H1 (cell line): ENCODE results near the gene SLC45A1. TPM values are rescaled to one million over a fixed set of nuclear protein-coding genes. Genes with fewer than 3 reads are reported as not detected.
A peak's percentile ranks its signal among the peaks of the same experiment; 100 is the strongest.

ENCODE experiments used
- CTCF ChIA-PET: fragments of 300-600 bp; sonication (Branson Sonifier 250); formaldehyde crosslinking; loops from one replicate; lab custom pipeline; 2021; ENCODE audit not compliant: partially characterized antibody; lab: Charles Lee
- POLR2A ChIA-PET: fragments of 300-600 bp; sonication (Branson Sonifier 250); formaldehyde crosslinking; loops from one replicate; lab custom pipeline; 2021; ENCODE audit warnings: inconsistent platforms; ENCODE audit not compliant: partially characterized antibody; lab: Charles Lee
- DNase-seq, 2 experiments: peaks; one replicate each; pipeline versions ENCODE4 v3.0.0 to v3.0.0-alpha.2; 2010 to 2022; ENCODE audit warnings: low spot score in 2 of 2, low read depth in 1 of 2, mixed read lengths in 1 of 2
- FAIRE-seq: peaks from 2 replicates; lab custom pipeline; 2011; peaks lifted over from hg19 to GRCh38; lab: Jason Lieb, UNC
- H2AFZ ChIP-seq: 2 replicates; pipeline ENCODE4 v1.8.1; 2012; ENCODE audit warnings: low read length, inconsistent platforms
- H2AK5ac ChIP-seq: 2 replicates; pipeline ENCODE4 v1.6.1; 2013; ENCODE audit warnings: low read depth, low read length
- H2BK120ac ChIP-seq: replicated peaks from 2 replicates; pipeline ENCODE3; 2013; ENCODE audit warnings: low read depth, low read length, inconsistent platforms
- H2BK12ac ChIP-seq: 2 replicates; pipeline ENCODE4 v1.6.1; 2013; ENCODE audit warnings: low read depth, low read length
- H2BK15ac ChIP-seq: 2 replicates; pipeline ENCODE4 v1.6.1; 2013; ENCODE audit warnings: low read length
- H2BK20ac ChIP-seq: 2 replicates; pipeline ENCODE4 v1.6.1; 2013; ENCODE audit warnings: low read length
- H2BK5ac ChIP-seq: 2 replicates; pipeline ENCODE4 v1.6.1; 2013; ENCODE audit warnings: low read depth, low read length
- H3K14ac ChIP-seq: 2 replicates; pipeline ENCODE4 v1.6.1; 2013; ENCODE audit warnings: inconsistent platforms; ENCODE audit not compliant: insufficient read length
- H3K18ac ChIP-seq: 2 replicates; pipeline ENCODE4 v1.6.1; 2013; ENCODE audit warnings: low read length; ENCODE audit errors: extremely low read depth
- H3K23ac ChIP-seq: 2 replicates; pipeline ENCODE4 v1.6.1; 2013; ENCODE audit warnings: inconsistent platforms; ENCODE audit not compliant: insufficient read length
- H3K23me2 ChIP-seq: 2 replicates; pipeline ENCODE4 v1.6.1; 2013; ENCODE audit warnings: low read depth, low read length
- H3K27ac ChIP-seq: 2 replicates; pipeline ENCODE4 v1.6.1; 2011; ENCODE audit warnings: low read depth, low read length, inconsistent platforms
- H3K27me3 ChIP-seq, 4 experiments: replicated peaks in 1 of 4; 1 replicate in 1 of 4; 2 replicates in 3 of 4; pipeline versions ENCODE4 v1.6.1 to v1.8.1; 2011 to 2013; ENCODE audit warnings: low read length in 3 of 4, mild to moderate bottlenecking in 3 of 4, inconsistent platforms in 2 of 4, mixed read lengths in 2 of 4, moderate library complexity in 1 of 4; ENCODE audit not compliant: control insufficient read depth in 3 of 4, insufficient read depth in 3 of 4; ENCODE audit errors: extremely low read depth in 1 of 4
- H3K36me3 ChIP-seq, 4 experiments: 2 replicates each; pipeline versions ENCODE4 v1.6.1 to v1.8.1; 2011 to 2013; ENCODE audit warnings: mild to moderate bottlenecking in 4 of 4, low read length in 3 of 4, moderate library complexity in 2 of 4, control low read depth in 1 of 4, inconsistent platforms in 1 of 4; ENCODE audit not compliant: insufficient read depth in 4 of 4, control insufficient read depth in 2 of 4
- H3K4ac ChIP-seq: replicated peaks from 2 replicates; pipeline ENCODE3; 2013; ENCODE audit warnings: low read length, low read depth, mixed read lengths, inconsistent platforms; ENCODE audit not compliant: insufficient read length
- H3K4me1 ChIP-seq, 4 experiments: replicated peaks in 1 of 4; 1 replicate in 1 of 4; 2 replicates in 3 of 4; pipeline versions ENCODE4 v1.6.1 to v1.8.1; 2011 to 2013; ENCODE audit warnings: low read length in 3 of 4, inconsistent platforms in 2 of 4, mixed read lengths in 1 of 4; ENCODE audit not compliant: insufficient read depth in 4 of 4, control insufficient read depth in 3 of 4
- H3K4me2 ChIP-seq, 2 experiments: 2 replicates each; pipeline versions ENCODE4 v1.6.1 to v1.8.1; 2011 to 2013; ENCODE audit warnings: low read depth in 2 of 2, low read length in 2 of 2, control low read depth in 1 of 2, inconsistent platforms in 1 of 2, mild to moderate bottlenecking in 1 of 2; ENCODE audit not compliant: insufficient read depth in 1 of 2
- H3K4me3 ChIP-seq, 4 experiments: fragments of 200-600, 300-600 bp in 1 of 4; sonication (generic), shearing (Covaris generic), sonication (Bioruptor Twin) in 1 of 4; 2 replicates each; pipeline versions ENCODE4 v1.5.1 to v1.8.1; 2011 to 2016; ENCODE audit warnings: low read length in 4 of 4, low read depth in 3 of 4, control low read depth in 2 of 4, inconsistent platforms in 2 of 4, mild to moderate bottlenecking in 2 of 4, mixed read lengths in 1 of 4, moderate library complexity in 1 of 4; ENCODE audit not compliant: insufficient read depth in 2 of 4; ENCODE audit errors: extremely low read depth in 1 of 4
- H3K56ac ChIP-seq: replicated peaks from 2 replicates; pipeline ENCODE3; 2013; ENCODE audit warnings: low read depth, mild to moderate bottlenecking, mixed read lengths, low read length, inconsistent platforms; ENCODE audit not compliant: insufficient read length
- H3K79me1 ChIP-seq: 2 replicates; pipeline ENCODE4 v1.6.1; 2013; ENCODE audit warnings: low read depth, low read length, control low read depth
- H3K79me2 ChIP-seq, 2 experiments: 2 replicates each; pipeline versions ENCODE4 v1.6.1 to v1.8.1; 2012 to 2013; ENCODE audit warnings: low read length in 2 of 2, mild to moderate bottlenecking in 2 of 2, inconsistent platforms in 1 of 2; ENCODE audit not compliant: insufficient read depth in 2 of 2, control insufficient read depth in 1 of 2
- H3K9ac ChIP-seq, 4 experiments: replicated peaks in 1 of 4; 1 replicate in 1 of 4; 2 replicates in 3 of 4; pipeline versions ENCODE4 v1.6.1 to v1.8.1; 2011 to 2013; ENCODE audit warnings: low read depth in 3 of 4, low read length in 3 of 4, control low read depth in 2 of 4, mild to moderate bottlenecking in 2 of 4, moderate library complexity in 2 of 4, inconsistent platforms in 1 of 4; ENCODE audit errors: extremely low read depth in 1 of 4
- H3K9me3 ChIP-seq, 2 experiments: 2 replicates each; pipeline versions ENCODE4 v1.6.1 to v1.8.1; 2012 to 2013; ENCODE audit warnings: mild to moderate bottlenecking in 2 of 2, moderate library complexity in 2 of 2, control low read depth in 1 of 2, inconsistent platforms in 1 of 2, low read depth in 1 of 2, low read length in 1 of 2, mixed read lengths in 1 of 2; ENCODE audit not compliant: insufficient read depth in 2 of 2
- H4K20me1 ChIP-seq, 2 experiments: replicated peaks in 1 of 2; 2 replicates each; pipeline versions ENCODE3 to v1.8.1; 2011 to 2013; ENCODE audit warnings: inconsistent platforms in 2 of 2, low read length in 2 of 2, mild to moderate bottlenecking in 1 of 2; ENCODE audit not compliant: insufficient read depth in 2 of 2, control insufficient read depth in 1 of 2
- H4K5ac ChIP-seq: 2 replicates; pipeline ENCODE4 v1.6.1; 2013; ENCODE audit warnings: low read length, low read depth, mixed read lengths, inconsistent platforms; ENCODE audit not compliant: insufficient read length
- H4K8ac ChIP-seq: 2 replicates; pipeline ENCODE4 v1.8.0; 2013; ENCODE audit warnings: mild to moderate bottlenecking, moderate library complexity, low read length, inconsistent platforms; ENCODE audit not compliant: insufficient read depth; ENCODE audit errors: extremely low read depth
- H4K91ac ChIP-seq: replicated peaks from 2 replicates; pipeline ENCODE3; 2013; ENCODE audit warnings: low read length, mixed read lengths, inconsistent platforms; ENCODE audit not compliant: insufficient read length
- CBX8 ChIP-seq: fragments of 300-800, 300-1000 bp; sonication (generic); IDR thresholded peaks from 2 replicates; pipeline ENCODE4 v1.7.1; 2016; ENCODE audit warnings: low read depth, low read length, borderline replicate concordance
- EP300 ChIP-seq, 2 experiments: IDR thresholded peaks; 1 replicate in 1 of 2; 2 replicates in 1 of 2; pipeline ENCODE4 v1.6.1; 2011 to 2012; ENCODE audit warnings: low read depth in 2 of 2, low read length in 2 of 2, mild to moderate bottlenecking in 2 of 2, borderline replicate concordance in 1 of 2, inconsistent platforms in 1 of 2, moderate library complexity in 1 of 2
- GABPA ChIP-seq: IDR thresholded peaks from 2 replicates; pipeline ENCODE4 v1.6.1; 2011; ENCODE audit warnings: mild to moderate bottlenecking, low read length, moderate library complexity, borderline replicate concordance; ENCODE audit not compliant: insufficient read depth
- HDAC6 ChIP-seq: IDR thresholded peaks from one replicate; pipeline ENCODE4 v1.7.1; 2012; ENCODE audit warnings: low read depth, mild to moderate bottlenecking, inconsistent platforms, low read length, moderate library complexity
- JUND ChIP-seq: IDR thresholded peaks from 2 replicates; pipeline ENCODE4 v1.6.1; 2011; ENCODE audit warnings: mild to moderate bottlenecking, improper control_type of control experiment, low read length
- KDM1A ChIP-seq: fragments of 200-600, 300-600 bp; sonication (generic); IDR thresholded peaks from 2 replicates; pipeline ENCODE4 v1.7.1; 2016; ENCODE audit warnings: mild to moderate bottlenecking, low read length, borderline replicate concordance
- MAFK ChIP-seq: IDR thresholded peaks from 2 replicates; pipeline ENCODE4 v1.6.1; 2012; ENCODE audit warnings: low read depth, mild to moderate bottlenecking, improper control_type of control experiment, low read length
- POLR2A ChIP-seq, 2 experiments: IDR thresholded peaks; 1 replicate in 1 of 2; 2 replicates in 1 of 2; pipeline ENCODE4 v1.6.1; 2011; ENCODE audit warnings: low read depth in 2 of 2, low read length in 2 of 2, mild to moderate bottlenecking in 2 of 2; ENCODE audit errors: control extremely low read depth in 1 of 2
- SIX5 ChIP-seq: IDR thresholded peaks from 2 replicates; pipeline ENCODE4 v1.6.1; 2011; ENCODE audit warnings: mild to moderate bottlenecking, low read depth, low read length
- TAF7 ChIP-seq: optimal IDR thresholded peaks from 2 replicates; pipeline ENCODE3; 2011; ENCODE audit warnings: low read depth, mild to moderate bottlenecking, inconsistent platforms, low read length, moderate library complexity, borderline replicate concordance
- YY1 ChIP-seq: IDR thresholded peaks from 2 replicates; pipeline ENCODE4 v1.6.1; 2011; ENCODE audit warnings: low read depth, mild to moderate bottlenecking, low read length
- WGBS, 2 experiments: shearing (Covaris generic) in 1 of 2; methylation state at CpG; one replicate each; pipeline versions ENCODE4 v1.1.6 to v1.1.7; 2013 to 2015; ENCODE audit warnings: low lambda C conversion rate in 2 of 2, mixed read lengths in 2 of 2, inconsistent platforms in 1 of 2, low coverage in 1 of 2, missing lambda C conversion rate in 1 of 2; ENCODE audit not compliant: insufficient replicate concordance in 2 of 2, insufficient coverage in 1 of 2, insufficient read length in 1 of 2; ENCODE audit errors: extremely low coverage in 1 of 2, missing lambda C conversion rate in 1 of 2; 5-methylcytosine and 5-hydroxymethylcytosine counted together
- polyA plus RNA-seq, 7 experiments: library from polyadenylated mRNA; depleted of rRNA in 3 of 7; stranded (reverse) in 5 of 7; unstranded in 2 of 7; fragments of >200 nt in 5 of 7; fragments of 200-250 nt in 2 of 7; gene quantifications; 1 replicate in 5 of 7; 2 replicates in 1 of 7; 4 replicates in 1 of 7; pipeline versions ENCODE4 v1.2.1 to v1.2.3, GENCODE V29; 2011 to 2013; ENCODE audit warnings: missing spikeins in 2 of 7, mixed read lengths in 2 of 7
- total RNA-seq: library from RNA; stranded (reverse); fragmentation: NEBNext Ultra II Directional; extraction: Animal tissue kit (Norgen Biotek cat#: 25700); gene quantifications from 2 replicates; pipeline ENCODE4 v1.2.1, GENCODE V29; 2021
- TF ChIP-seq, protein P1 (sequence below), 3 experiments: IDR thresholded peaks; 1 replicate in 2 of 3; 2 replicates in 1 of 3; pipeline versions ENCODE4 v1.5.1 to v1.6.1; 2011; ENCODE audit warnings: low read length in 3 of 3, mild to moderate bottlenecking in 3 of 3, inconsistent platforms in 2 of 3, low read depth in 1 of 3, moderate library complexity in 1 of 3; ENCODE audit not compliant: insufficient read depth in 1 of 3; ENCODE audit errors: control extremely low read depth in 1 of 3

The SLC45A1 gene
- total and polyA plus RNA-seq, 2 of the 8 experiments (the other 6 are each of a cell fraction or from before 2014, with no cell fraction given) = 1.0 to 1.7 TPM

DNA sequence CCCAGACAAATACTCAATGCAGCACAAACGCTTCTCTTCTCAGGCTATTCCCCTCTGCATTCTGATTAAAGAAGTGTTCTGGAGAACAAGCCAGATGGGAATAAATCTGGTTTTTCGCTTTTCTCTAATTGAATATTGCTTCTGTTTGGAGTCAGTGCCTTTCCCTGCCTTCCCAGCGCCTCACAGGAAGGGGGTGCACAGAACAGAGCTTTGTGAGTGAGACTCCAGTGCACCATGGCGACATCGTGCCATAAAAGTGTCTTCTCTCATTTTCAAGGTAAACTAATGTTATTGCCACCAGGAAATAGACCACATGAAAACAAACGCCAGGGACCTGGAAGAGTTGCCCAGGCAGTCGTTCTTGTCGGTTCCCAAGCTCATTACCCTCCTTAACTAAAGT, 43.6 kb upstream of the SLC45A1 start:
- Histone ChIP-seq H4K5ac (no peak overlapping the region), H3K27ac (no peak overlapping the region), H4K8ac (no peak overlapping the region), H3K4me2 (no peak overlapping the region), H3K4ac (no peak overlapping the region), H3K23me2 (peaks cover 5% of the 10 kb centered on the region; the same call in 1 of the 2 replicates), H2BK5ac (no peak overlapping the region), H2BK12ac (no peak overlapping the region), H2BK120ac (peak overlapping the region; percentile 30), H3K56ac (no peak overlapping the region), H3K79me1 (0 out of 2 replicates have a peak, but pooled peaks cover 2% of the 10 kb centered on the region), H3K4me3 (no peak overlapping the region), H2BK15ac (no peak overlapping the region), H3K18ac (no peak overlapping the region), H3K23ac (no peak overlapping the region), H3K4me1 (no peaks in the 10 kb centered on the region), H4K20me1 (peaks cover 0 to 2% of the 10 kb centered on the region in 2 experiments), H2AFZ (no peak overlapping the region), H2BK20ac (no peak overlapping the region), H2AK5ac (no peak overlapping the region; the same call in 1 of the 2 replicates), H3K79me2 (no peaks in the 10 kb centered on the region), H3K9me3 (no peaks in the 10 kb centered on the region; a peak in 1 of 4 replicates), H3K14ac (no peak overlapping the region), H3K9ac (no peak overlapping the region), H3K36me3 (no peaks in the 10 kb centered on the region), H4K91ac (no peak overlapping the region), H3K27me3 (no peaks in the 10 kb centered on the region)
- CTCF ChIA-PET = interaction anchor here (0.7 to 1.7 kb wide), 6 partner anchors 9 to 257 kb away, joined by 3 to 5 read pairs (median 4); no protein-coding TSS in a partner anchor
- DNase-seq = no peak
- WGBS, 2 experiments = 88% methylated on average over 8 of the region's 8 CpGs; no CpG with 5 or more reads in 1 of the 2 experiments
- no peak for FAIRE-seq
- POLR2A ChIA-PET = no interaction called here
- no peak for TF ChIP-seq KDM1A
- TF ChIP-seq SIX5 = no peak
- TF ChIP-seq TAF7 = no peak
- no peak for TF ChIP-seq EP300 (IDR thresholded peaks at IDR 0.05; ENCODE audit: borderline replicate concordance in 1 of 2, low read depth in 2 of 2, low read length in 2 of 2)
- no peak for TF ChIP-seq HDAC6
- no peak for TF ChIP-seq POLR2A (IDR thresholded peaks at IDR 0.05; ENCODE audit: control extremely low read depth in 1 of 2, low read depth in 2 of 2, low read length in 2 of 2)
- TF ChIP-seq MAFK = no peak
- no peak for TF ChIP-seq CBX8
- TF ChIP-seq GABPA = no peak
- no peak for TF ChIP-seq YY1
- TF ChIP-seq, protein P1, sequence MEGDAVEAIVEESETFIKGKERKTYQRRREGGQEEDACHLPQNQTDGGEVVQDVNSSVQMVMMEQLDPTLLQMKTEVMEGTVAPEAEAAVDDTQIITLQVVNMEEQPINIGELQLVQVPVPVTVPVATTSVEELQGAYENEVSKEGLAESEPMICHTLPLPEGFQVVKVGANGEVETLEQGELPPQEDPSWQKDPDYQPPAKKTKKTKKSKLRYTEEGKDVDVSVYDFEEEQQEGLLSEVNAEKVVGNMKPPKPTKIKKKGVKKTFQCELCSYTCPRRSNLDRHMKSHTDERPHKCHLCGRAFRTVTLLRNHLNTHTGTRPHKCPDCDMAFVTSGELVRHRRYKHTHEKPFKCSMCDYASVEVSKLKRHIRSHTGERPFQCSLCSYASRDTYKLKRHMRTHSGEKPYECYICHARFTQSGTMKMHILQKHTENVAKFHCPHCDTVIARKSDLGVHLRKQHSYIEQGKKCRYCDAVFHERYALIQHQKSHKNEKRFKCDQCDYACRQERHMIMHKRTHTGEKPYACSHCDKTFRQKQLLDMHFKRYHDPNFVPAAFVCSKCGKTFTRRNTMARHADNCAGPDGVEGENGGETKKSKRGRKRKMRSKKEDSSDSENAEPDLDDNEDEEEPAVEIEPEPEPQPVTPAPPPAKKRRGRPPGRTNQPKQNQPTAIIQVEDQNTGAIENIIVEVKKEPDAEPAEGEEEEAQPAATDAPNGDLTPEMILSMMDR (IDR thresholded peaks at IDR 0.05; ENCODE audit: control extremely low read depth in 1 of 3, insufficient read depth in 1 of 3, low read depth in 1 of 3, low read length in 3 of 3) = no peak
- no peak for TF ChIP-seq JUND
